Hepatocyte (in vitro differentiated cells): ENCODE measurements around the gene GRM8.

Source experiments
- EZH2 ChIP-seq: fragments of 200-600 bp; sonication (generic); IDR thresholded peaks from 2 replicates; pipeline ENCODE4 v1.6.1; 2016; ENCODE audit warnings: antibody characterized with exemption, mild to moderate bottlenecking, borderline replicate concordance
- EZH2phosphoT487 ChIP-seq: fragments of 200-600 bp; sonication (generic); IDR thresholded peaks from one replicate; pipeline ENCODE4 v1.6.1; 2018; ENCODE audit warnings: antibody characterized with exemption, mild to moderate bottlenecking, low read depth, moderate library complexity; ENCODE audit not compliant: unreplicated experiment, severe bottlenecking
- TF ChIP-seq, protein P1 (sequence below): fragments of 200-600 bp; sonication (generic); IDR thresholded peaks from 2 replicates; pipeline ENCODE4 v1.5.1; 2016; ENCODE audit warnings: antibody characterized with exemption, mild to moderate bottlenecking; ENCODE audit not compliant: poor library complexity

DNA sequence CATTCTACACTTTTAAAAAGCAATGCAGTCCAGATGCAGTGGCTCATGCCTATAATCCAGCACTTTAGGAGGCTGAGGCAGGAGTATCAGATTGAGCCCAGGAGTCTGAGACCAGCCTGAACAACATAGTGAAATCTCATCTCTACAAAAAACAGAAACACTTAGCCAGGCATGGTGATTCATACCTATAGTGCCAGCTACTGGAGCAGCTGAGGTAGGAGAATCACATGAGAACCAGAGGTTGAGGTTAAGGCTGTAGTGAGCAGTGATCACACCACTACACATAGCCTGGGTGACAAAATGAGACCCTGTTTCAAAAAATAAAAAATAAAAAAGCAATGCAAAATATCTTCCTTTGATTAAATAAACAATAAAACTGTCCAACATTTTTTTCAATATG is 205.2 kb downstream of the GRM8 start:
- TF ChIP-seq, protein P1, sequence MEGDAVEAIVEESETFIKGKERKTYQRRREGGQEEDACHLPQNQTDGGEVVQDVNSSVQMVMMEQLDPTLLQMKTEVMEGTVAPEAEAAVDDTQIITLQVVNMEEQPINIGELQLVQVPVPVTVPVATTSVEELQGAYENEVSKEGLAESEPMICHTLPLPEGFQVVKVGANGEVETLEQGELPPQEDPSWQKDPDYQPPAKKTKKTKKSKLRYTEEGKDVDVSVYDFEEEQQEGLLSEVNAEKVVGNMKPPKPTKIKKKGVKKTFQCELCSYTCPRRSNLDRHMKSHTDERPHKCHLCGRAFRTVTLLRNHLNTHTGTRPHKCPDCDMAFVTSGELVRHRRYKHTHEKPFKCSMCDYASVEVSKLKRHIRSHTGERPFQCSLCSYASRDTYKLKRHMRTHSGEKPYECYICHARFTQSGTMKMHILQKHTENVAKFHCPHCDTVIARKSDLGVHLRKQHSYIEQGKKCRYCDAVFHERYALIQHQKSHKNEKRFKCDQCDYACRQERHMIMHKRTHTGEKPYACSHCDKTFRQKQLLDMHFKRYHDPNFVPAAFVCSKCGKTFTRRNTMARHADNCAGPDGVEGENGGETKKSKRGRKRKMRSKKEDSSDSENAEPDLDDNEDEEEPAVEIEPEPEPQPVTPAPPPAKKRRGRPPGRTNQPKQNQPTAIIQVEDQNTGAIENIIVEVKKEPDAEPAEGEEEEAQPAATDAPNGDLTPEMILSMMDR, result no peak
- TF ChIP-seq EZH2, result no peak
- no peak for TF ChIP-seq EZH2phosphoT487
